NCI-H1417 (cell line): ENCODE measurements around the gene IGF1R.
"Not testable (repeated sequence)": the region's sequence is repeated elsewhere in the genome, so short reads cannot be mapped to it uniquely, and the experiment has no call there.

Source experiments
- DNase-seq, 3 experiments: peaks; one replicate each; lab custom pipeline; 2025; lab: John Stamatoyannopoulos, UW

The IGF1R gene

GRCh38 chr15:98647774-98648653 is at the start of gene IGF1R:
Gene IGF1R (plus strand): TSS chr15:98648539. CDS start chr15:98649582, 1,043 bp downstream.
- DNase-seq = peak; percentile 97 to 99 (median 98)

- no peak for DNase-seq
These were observed 48.2 kb upstream of the IGF1R start for GRCh38 chr15:98599909-98600691.

GRCh38 chr15:98604983-98605382 is 43.4 kb upstream of the IGF1R start:
- DNase-seq = no peak

- DNase-seq = no peak
These were observed 39.0 kb upstream of the IGF1R start for GRCh38 chr15:98609144-98609852.

- no peak for DNase-seq
These were observed 37.3 kb upstream of the IGF1R start for GRCh38 chr15:98610991-98611390.

- DNase-seq = peak in 2 of 3 experiments; percentile 64 to 94
These were observed 36.5 kb upstream of the IGF1R start for GRCh38 chr15:98611808-98612207.

- DNase-seq = peak in 1 of 3 experiments; percentile 14
These were observed 35.7 kb upstream of the IGF1R start for GRCh38 chr15:98612490-98613110.

GRCh38 chr15:98614681-98615080 is 33.7 kb upstream of the IGF1R start:
- no peak for DNase-seq

- DNase-seq = no peak
These were observed 31.9 kb upstream of the IGF1R start for GRCh38 chr15:98616397-98616796.

- DNase-seq = no peak
These were observed 30.9 kb upstream of the IGF1R start for GRCh38 chr15:98617328-98617980.

GRCh38 chr15:98618576-98618975 is 29.8 kb upstream of the IGF1R start:
- not testable (repeated sequence) for DNase-seq

- no peak for DNase-seq
These were observed 28.3 kb upstream of the IGF1R start for GRCh38 chr15:98620020-98620419.

- no peak for DNase-seq
These were observed 27.3 kb upstream of the IGF1R start for GRCh38 chr15:98621021-98621420.

GRCh38 chr15:98625614-98626013 is 22.7 kb upstream of the IGF1R start:
- DNase-seq = no peak

- no peak for DNase-seq
These were observed 22.2 kb upstream of the IGF1R start for GRCh38 chr15:98626153-98626552.

GRCh38 chr15:98628216-98628615 is 20.1 kb upstream of the IGF1R start:
- no peak for DNase-seq

- no peak for DNase-seq
These were observed 12.5 kb upstream of the IGF1R start for GRCh38 chr15:98635848-98636247.

- DNase-seq = no peak
These were observed 5.2 kb upstream of the IGF1R start for GRCh38 chr15:98643115-98643514.

- DNase-seq = no peak
These were observed 1.8 kb upstream of the IGF1R start for GRCh38 chr15:98646546-98647025.

GRCh38 chr15:98647026-98647773 is 1.1 kb upstream of the IGF1R start:
- DNase-seq = peak; percentile 76 to 97 (median 92)
